Measurements from ENCODE around the gene CCNK. TPM values are rescaled to one million over a fixed set of nuclear protein-coding genes. Genes with fewer than 3 reads are reported as not detected.

The CCNK gene
- total RNA-seq, 1 donor from 2014 or later, result 53.6 TPM

DNA sequence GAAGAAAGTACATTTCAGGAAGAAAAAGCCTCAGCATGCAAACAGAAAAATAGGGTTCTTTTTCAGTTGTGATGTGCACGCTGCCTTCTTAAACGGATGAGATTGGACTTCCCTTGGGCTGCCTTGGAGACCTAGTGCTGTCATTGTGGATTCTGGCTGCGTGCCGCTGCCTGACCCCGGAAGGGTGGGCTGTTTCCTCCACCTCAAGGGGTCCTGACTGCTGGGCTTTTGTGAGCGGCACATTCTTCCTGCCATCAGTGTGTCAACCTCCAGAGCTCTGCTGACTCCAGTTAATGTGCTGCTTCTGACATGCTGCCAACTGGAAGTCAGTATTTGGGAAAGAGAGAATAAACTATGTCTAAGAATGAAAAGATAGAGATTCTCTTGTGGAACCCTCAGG lies 25.1 kb downstream of the CCNK start:
- H3K4me3 ChIP-seq, result no peak overlapping the region
- intact Hi-C loops (cut with DNase I), result no loop called here
- H3K4me1 ChIP-seq, result no peaks in the 10 kb centered on the region
- peaks cover 97% of the 10 kb centered on the region for H3K36me3 ChIP-seq
- no peaks in the 10 kb centered on the region for H3K27me3 ChIP-seq (ENCODE audit: low read depth)
- no peaks in the 10 kb centered on the region for H3K9me3 ChIP-seq
- no peak for ATAC-seq
- no peak overlapping the region for H3K27ac ChIP-seq
- no peak for TF ChIP-seq CTCF (IDR thresholded peaks at IDR 0.05)
- no peak for DNase-seq

DNA sequence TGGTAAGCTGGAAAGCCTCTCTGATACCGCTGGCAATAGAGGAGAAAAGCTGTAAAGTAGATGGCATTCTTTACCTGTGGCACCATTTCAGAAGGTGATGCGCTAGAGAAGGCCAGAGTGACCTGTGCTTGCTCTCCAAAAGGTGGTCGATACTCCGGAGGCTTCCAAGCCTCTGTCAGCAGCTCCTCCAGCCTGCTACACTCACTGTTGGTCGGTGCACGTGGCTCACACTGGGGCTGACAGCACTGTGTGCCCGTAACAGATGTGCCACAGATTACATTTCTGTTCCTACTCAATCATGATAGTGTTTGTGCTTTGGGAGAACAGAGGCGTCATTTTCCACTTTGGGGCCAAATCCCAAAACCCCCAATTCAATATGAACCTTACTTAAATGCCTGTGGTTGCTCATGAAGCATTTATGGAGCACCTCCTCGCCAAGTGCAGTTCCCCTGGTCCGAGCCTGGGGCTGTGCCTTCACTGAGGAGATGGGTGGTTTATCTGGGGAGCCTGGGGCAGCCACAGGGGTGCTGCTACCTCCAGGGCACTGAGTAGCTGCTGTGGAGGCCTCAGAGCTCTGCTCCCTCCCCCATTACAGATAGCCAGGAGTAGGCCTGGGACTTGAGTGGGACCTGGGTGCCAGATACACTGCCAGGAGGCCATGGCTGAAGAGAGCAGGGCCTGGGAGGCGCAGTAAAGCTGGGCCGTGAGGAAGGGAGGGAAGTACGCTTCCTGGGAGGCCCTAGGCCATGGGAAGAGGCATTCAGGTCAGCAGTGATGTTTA lies 26.8 kb downstream of the CCNK start:
- no peak for TF ChIP-seq CTCF (IDR thresholded peaks at IDR 0.05)
- H3K27ac ChIP-seq, result no peak overlapping the region

DNA sequence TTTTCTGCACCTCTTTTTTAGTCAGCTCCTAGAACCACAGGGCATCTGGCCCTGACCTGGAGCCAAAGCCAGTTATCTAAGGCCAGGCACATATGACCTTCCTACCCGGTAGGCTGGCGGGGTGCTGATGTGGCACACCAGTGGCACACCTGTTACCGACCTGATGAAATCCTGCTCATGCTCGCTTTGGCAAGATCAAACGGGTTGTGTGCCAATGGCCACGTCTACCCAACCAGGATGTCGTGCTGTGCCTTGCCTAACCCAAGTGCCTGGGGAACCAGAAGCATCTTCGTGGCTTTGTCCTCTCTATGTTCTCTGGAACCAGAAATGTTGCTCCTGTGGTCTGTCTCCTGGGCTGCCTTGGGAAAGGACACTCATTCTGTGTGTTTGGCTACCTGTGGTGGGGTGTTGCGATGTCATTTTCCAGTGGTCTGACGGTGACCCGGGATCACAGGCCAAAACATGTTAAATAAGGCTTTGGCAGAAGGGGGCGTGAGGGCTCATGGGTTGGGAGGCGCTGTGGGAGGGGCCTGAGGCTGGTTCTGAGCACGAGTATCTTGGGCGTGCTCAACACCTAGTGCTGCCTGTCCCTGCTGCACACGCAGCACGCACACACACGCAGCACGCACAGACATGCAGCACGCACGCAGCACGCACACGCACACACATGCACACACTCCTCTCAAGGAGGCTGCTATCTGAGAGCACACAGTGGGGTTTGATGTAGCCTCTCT lies 27.9 kb downstream of the CCNK start:
- intact Hi-C loops (cut with DNase I), result no loop called here
- no peak for TF ChIP-seq CTCF (IDR thresholded peaks at IDR 0.05)
- Histone ChIP-seq H3K4me3 (no peak overlapping the region), H3K27me3 (ENCODE audit: low read depth) (no peaks in the 10 kb centered on the region), H3K27ac (no peak overlapping the region), H3K36me3 (peaks cover 97% of the 10 kb centered on the region), H3K9me3 (no peaks in the 10 kb centered on the region), H3K4me1 (no peaks in the 10 kb centered on the region)
- ATAC-seq (no peak), DNase-seq (no peak)

More for the DNA sequence above, 26.8 kb downstream of the CCNK start:
- H3K27me3 ChIP-seq (ENCODE audit: low read depth), result no peaks in the 10 kb centered on the region
- ATAC-seq (no peak), DNase-seq (no peak)
- H3K36me3 ChIP-seq, result peaks cover 97% of the 10 kb centered on the region
- intact Hi-C loops (cut with DNase I), result no loop called here
- no peak overlapping the region for H3K4me3 ChIP-seq
- no peaks in the 10 kb centered on the region for H3K9me3 ChIP-seq
- no peaks in the 10 kb centered on the region for H3K4me1 ChIP-seq

- ATAC-seq (no peak), DNase-seq (no peak)
- Histone ChIP-seq H3K27me3 (ENCODE audit: low read depth) (no peaks in the 10 kb centered on the region), H3K4me3 (no peak overlapping the region), H3K4me1 (no peaks in the 10 kb centered on the region), H3K27ac (no peak overlapping the region), H3K36me3 (peaks cover 95% of the 10 kb centered on the region), H3K9me3 (no peaks in the 10 kb centered on the region)
- intact Hi-C loops (cut with DNase I), result no loop called here
- no peak for TF ChIP-seq CTCF (IDR thresholded peaks at IDR 0.05)
These were observed 28.8 kb downstream of the CCNK start for GRCh38 chr14:99509871-99510555.

- H3K36me3 ChIP-seq, result peaks cover 93% of the 10 kb centered on the region
- intact Hi-C loops (cut with DNase I), result no loop called here
- DNase-seq (no peak), ATAC-seq (no peak)
- no peaks in the 10 kb centered on the region for H3K4me1 ChIP-seq
- H3K27me3 ChIP-seq (ENCODE audit: low read depth), result no peaks in the 10 kb centered on the region
- no peak for TF ChIP-seq CTCF (IDR thresholded peaks at IDR 0.05)
- H3K9me3 ChIP-seq, result no peaks in the 10 kb centered on the region
- H3K27ac ChIP-seq, result no peak overlapping the region
- no peak overlapping the region for H3K4me3 ChIP-seq
These were observed 29.4 kb downstream of the CCNK start for GRCh38 chr14:99510556-99511139.

All from lower lobe of right lung (tissue), 2 donors.